ENCODE measurements around the gene ZMYM3.

Gene ZMYM3

GRCh38 chrX:71210816-71211215, 43.1 kb downstream of the ZMYM3 start:
- DNase-seq, result no peak

- DNase-seq, result no peak
These were observed 54.5 kb downstream of the ZMYM3 start for GRCh38 chrX:71199252-71200008.

- DNase-seq, result peak; percentile 60
These were observed 55.9 kb downstream of the ZMYM3 start for GRCh38 chrX:71198066-71198465.

GRCh38 chrX:71195964-71196649, 57.8 kb downstream of the ZMYM3 start:
- DNase-seq, result no peak

- no peak for DNase-seq
These were observed 62.7 kb downstream of the ZMYM3 start for GRCh38 chrX:71191248-71191647.
